H9 (cell line): ENCODE results near the gene EFEMP1. TPM values are rescaled to one million over a fixed set of nuclear protein-coding genes. Genes with fewer than 3 reads are reported as not detected.

Experiments used
- DNase-seq: peaks from one replicate; pipeline ENCODE4 v3.0.0-alpha.2; 2017
- H2AFZ ChIP-seq: one replicate; pipeline ENCODE4 v1.6.1; 2013; ENCODE audit warnings: mild to moderate bottlenecking, low read length, control low read depth, moderate library complexity
- H2AK5ac ChIP-seq: 2 replicates; pipeline ENCODE4 v1.6.1; 2013; ENCODE audit warnings: low read length, control low read depth, mixed read lengths; ENCODE audit not compliant: insufficient read length
- H2BK120ac ChIP-seq: one replicate; pipeline ENCODE4 v1.6.1; 2013; ENCODE audit warnings: low read depth, mild to moderate bottlenecking, low read length, control low read depth, inconsistent platforms; ENCODE audit not compliant: poor library complexity, severe bottlenecking
- H2BK12ac ChIP-seq: 2 replicates; pipeline ENCODE4 v1.6.1; 2013; ENCODE audit warnings: low read length, control low read depth, mixed read lengths, low read depth; ENCODE audit not compliant: insufficient read length
- H2BK15ac ChIP-seq: 2 replicates; pipeline ENCODE4 v1.6.1; 2013; ENCODE audit warnings: low read depth, low read length, control low read depth
- H2BK20ac ChIP-seq: one replicate; pipeline ENCODE4 v1.6.1; 2013; ENCODE audit warnings: low read depth, mild to moderate bottlenecking, low read length, control low read depth, inconsistent platforms; ENCODE audit not compliant: poor library complexity, severe bottlenecking
- H2BK5ac ChIP-seq: 2 replicates; pipeline ENCODE4 v1.6.1; 2013; ENCODE audit warnings: low read length, control low read depth, mixed read lengths; ENCODE audit not compliant: insufficient read length
- H3K14ac ChIP-seq: 2 replicates; pipeline ENCODE4 v1.6.1; 2013; ENCODE audit warnings: low read length, control low read depth; ENCODE audit not compliant: insufficient read depth
- H3K18ac ChIP-seq: 2 replicates; pipeline ENCODE4 v1.6.1; 2013; ENCODE audit warnings: low read depth, mild to moderate bottlenecking, mixed read lengths, low read length, control low read depth; ENCODE audit not compliant: insufficient read length
- H3K23ac ChIP-seq: 2 replicates; pipeline ENCODE4 v1.6.1; 2013; ENCODE audit warnings: low read length, control low read depth, mixed read lengths, low read depth; ENCODE audit not compliant: insufficient read length
- H3K23me2 ChIP-seq: 2 replicates; pipeline ENCODE4 v1.6.1; 2013; ENCODE audit warnings: low read depth, mild to moderate bottlenecking, mixed read lengths, low read length, control low read depth; ENCODE audit not compliant: insufficient read length, poor library complexity, severe bottlenecking
- H3K27ac ChIP-seq: 2 replicates; pipeline ENCODE4 v1.5.1; 2013; ENCODE audit warnings: low read length, control low read depth, mixed read lengths, low read depth; ENCODE audit not compliant: insufficient read length
- H3K27me3 ChIP-seq: 2 replicates; pipeline ENCODE4 v1.6.1; 2013; ENCODE audit warnings: low read length, control low read depth, inconsistent platforms; ENCODE audit not compliant: insufficient read depth
- H3K4ac ChIP-seq: 2 replicates; pipeline ENCODE4 v1.6.1; 2013; ENCODE audit warnings: low read depth, mild to moderate bottlenecking, control low read depth, inconsistent platforms, low read length, moderate library complexity
- H3K4me1 ChIP-seq: 2 replicates; pipeline ENCODE4 v1.6.1; 2013; ENCODE audit warnings: low read length, control low read depth, inconsistent platforms; ENCODE audit not compliant: insufficient read depth
- H3K4me2 ChIP-seq: 2 replicates; pipeline ENCODE4 v1.6.1; 2013; ENCODE audit warnings: low read length, control low read depth, mixed read lengths; ENCODE audit not compliant: insufficient read length, insufficient read depth
- H3K56ac ChIP-seq: 2 replicates; pipeline ENCODE4 v1.6.1; 2013; ENCODE audit warnings: low read depth, mild to moderate bottlenecking, mixed read lengths, low read length, control low read depth; ENCODE audit not compliant: insufficient read length
- H3K79me1 ChIP-seq: 2 replicates; pipeline ENCODE4 v1.6.1; 2013; ENCODE audit warnings: low read depth, mild to moderate bottlenecking, moderate library complexity, low read length, control low read depth, inconsistent platforms; ENCODE audit not compliant: insufficient read depth, poor library complexity, severe bottlenecking
- H3K79me2 ChIP-seq: 2 replicates; pipeline ENCODE4 v1.6.1; 2013; ENCODE audit warnings: low read length, control low read depth, inconsistent platforms; ENCODE audit not compliant: insufficient read depth
- H3K9ac ChIP-seq: 2 replicates; pipeline ENCODE4 v1.6.1; 2013; ENCODE audit warnings: low read length, control low read depth, mixed read lengths; ENCODE audit not compliant: insufficient read length; ENCODE audit errors: extremely low read depth
- H3K9me3 ChIP-seq: one replicate; pipeline ENCODE4 v1.6.1; 2013; ENCODE audit warnings: low read depth, low read length, inconsistent platforms; ENCODE audit not compliant: control insufficient read depth
- H3T11ph ChIP-seq: one replicate; pipeline ENCODE4 v1.6.1; 2013; ENCODE audit warnings: mild to moderate bottlenecking, low read length, control low read depth, inconsistent platforms
- H4K20me1 ChIP-seq: one replicate; pipeline ENCODE4 v1.6.1; 2013; ENCODE audit not compliant: control insufficient read depth, insufficient read length, insufficient read depth
- H4K5ac ChIP-seq: 2 replicates; pipeline ENCODE4 v1.6.1; 2013; ENCODE audit warnings: low read depth, mild to moderate bottlenecking, mixed read lengths, low read length, control low read depth; ENCODE audit not compliant: insufficient read length
- H4K8ac ChIP-seq: replicated peaks from 2 replicates; pipeline ENCODE4 v1.6.1; 2013; ENCODE audit warnings: low read length, control low read depth, mixed read lengths, low read depth; ENCODE audit not compliant: insufficient read length
- H4K91ac ChIP-seq: 2 replicates; pipeline ENCODE4 v1.6.1; 2013; ENCODE audit warnings: low read depth, mild to moderate bottlenecking, moderate library complexity, mixed read lengths, low read length, control low read depth; ENCODE audit not compliant: insufficient read length
- H3K27ac Mint-ChIP-seq, 3 experiments: 2 replicates in 2 of 3; 3 replicates in 1 of 3; pipeline ENCODE4 v1.8.0; 2020 to 2021; ENCODE audit warnings: mixed read lengths in 3 of 3, mild to moderate bottlenecking in 1 of 3, moderate library complexity in 1 of 3
- H3K27me3 Mint-ChIP-seq: 2 replicates; pipeline ENCODE4 v1.8.0; 2021; ENCODE audit warnings: low read depth, mild to moderate bottlenecking, moderate library complexity, mixed read lengths
- H3K36me3 Mint-ChIP-seq, 3 experiments: 2 replicates in 2 of 3; 3 replicates in 1 of 3; pipeline ENCODE4 v1.8.0; 2020 to 2021; ENCODE audit warnings: low read depth in 3 of 3, mixed read lengths in 3 of 3; ENCODE audit not compliant: insufficient read depth in 1 of 3
- H3K4me1 Mint-ChIP-seq, 2 experiments: 2 replicates each; pipeline ENCODE4 v1.8.0; 2020; ENCODE audit warnings: mixed read lengths in 2 of 2
- H3K4me3 Mint-ChIP-seq, 2 experiments: 2 replicates in 1 of 2; 3 replicates in 1 of 2; pipeline ENCODE4 v1.8.0; 2020 to 2021; ENCODE audit warnings: mild to moderate bottlenecking in 2 of 2, mixed read lengths in 2 of 2, moderate library complexity in 1 of 2
- H3K9me3 Mint-ChIP-seq, 2 experiments: 2 replicates in 1 of 2; 3 replicates in 1 of 2; pipeline ENCODE4 v1.8.0; 2020; ENCODE audit warnings: mild to moderate bottlenecking in 2 of 2, mixed read lengths in 2 of 2, moderate library complexity in 1 of 2
- WGBS: extraction: QIAGEN DNeasy Blood & Tissue Kit; methylation state at CpG from one replicate; pipeline ENCODE4 v1.1.7; 2013; ENCODE audit warnings: missing lambda C conversion rate, low lambda C conversion rate, mixed read lengths; ENCODE audit not compliant: insufficient read length; ENCODE audit errors: extremely low coverage; 5-methylcytosine and 5-hydroxymethylcytosine counted together
- total RNA-seq: library from RNA; stranded (reverse); gene quantifications from 2 replicates; pipeline ENCODE4 v1.2.1, GENCODE V29; 2021
- TF ChIP-seq, protein P1 (sequence below): fragments of 200-600 bp; sonication (generic); conservative IDR thresholded peaks from 3 replicates; pipeline ENCODE4 v1.8.0; 2021; ENCODE audit warnings: antibody characterized with exemption, mild to moderate bottlenecking

Gene EFEMP1
- total RNA-seq, 1 experiment from 2014 or later: 3.5 TPM

DNA sequence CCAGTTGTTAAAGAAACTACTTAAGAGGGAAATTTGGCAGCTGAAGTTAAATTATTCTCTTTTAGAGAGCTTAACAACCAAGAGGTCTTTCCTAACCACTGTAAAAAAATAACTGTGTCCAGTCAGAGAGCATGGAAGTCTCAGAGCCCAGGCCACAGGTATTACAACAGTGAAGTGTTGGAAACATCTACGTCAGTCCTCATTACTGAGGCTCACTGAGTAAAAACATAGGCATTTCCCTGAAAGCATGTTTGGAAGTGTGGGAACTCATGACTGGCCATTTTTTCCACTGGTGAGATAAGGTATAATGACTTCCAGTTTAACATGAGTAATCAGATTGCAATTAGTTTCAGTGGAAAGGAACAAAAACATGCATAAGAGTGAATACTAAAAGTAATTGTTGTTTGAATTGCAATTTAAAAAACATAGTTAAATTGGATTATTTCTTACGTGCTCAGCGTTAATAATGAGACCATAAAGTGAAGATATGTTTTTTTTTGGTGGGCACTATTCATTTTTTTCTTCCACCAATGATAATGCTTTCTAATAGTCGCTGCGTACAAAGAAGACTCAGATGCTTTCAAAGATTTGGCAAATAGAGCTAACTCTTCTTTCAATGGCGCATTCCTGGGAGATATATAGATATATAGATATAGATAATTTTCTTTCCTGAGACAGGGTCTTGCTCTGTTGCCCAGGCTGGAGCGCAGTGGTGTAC is 60.8 kb downstream of the EFEMP1 start:
- H3K4me3 Mint-ChIP-seq: no peak overlapping the region
- no peaks in the 10 kb centered on the region for H3K4me1 Mint-ChIP-seq
- Histone ChIP-seq H3K14ac (no peak overlapping the region), H3K27ac (no peak overlapping the region), H4K91ac (no peak overlapping the region), H3K4me2 (no peak overlapping the region), H2BK20ac (no peak overlapping the region), H2AFZ (no peak overlapping the region), H2BK12ac (no peak overlapping the region), H3K56ac (no peak overlapping the region), H2AK5ac (no peak overlapping the region), H4K20me1 (no peaks in the 10 kb centered on the region), H2BK15ac (no peak overlapping the region), H4K5ac (no peak overlapping the region), H3K27me3 (no peaks in the 10 kb centered on the region), H3K79me2 (no peaks in the 10 kb centered on the region), H3K79me1 (no peaks in the 10 kb centered on the region), H3K4ac (no peak overlapping the region), H3K9ac (no peak overlapping the region), H3K9me3 (no peaks in the 10 kb centered on the region), H3K23me2 (no peaks in the 10 kb centered on the region), H2BK120ac (no peak overlapping the region), H3K18ac (no peak overlapping the region), H3T11ph (no peak overlapping the region), H3K23ac (no peak overlapping the region), H3K4me1 (no peaks in the 10 kb centered on the region), H4K8ac (no peak overlapping the region), H2BK5ac (no peak overlapping the region)
- no peaks in the 10 kb centered on the region for H3K9me3 Mint-ChIP-seq
- no peak overlapping the region for H3K27ac Mint-ChIP-seq
- no peaks in the 10 kb centered on the region for H3K36me3 Mint-ChIP-seq
- WGBS: no CpG with 5 or more reads among the region's 7 CpGs
- no peaks in the 10 kb centered on the region for H3K27me3 Mint-ChIP-seq
- TF ChIP-seq, protein P1, sequence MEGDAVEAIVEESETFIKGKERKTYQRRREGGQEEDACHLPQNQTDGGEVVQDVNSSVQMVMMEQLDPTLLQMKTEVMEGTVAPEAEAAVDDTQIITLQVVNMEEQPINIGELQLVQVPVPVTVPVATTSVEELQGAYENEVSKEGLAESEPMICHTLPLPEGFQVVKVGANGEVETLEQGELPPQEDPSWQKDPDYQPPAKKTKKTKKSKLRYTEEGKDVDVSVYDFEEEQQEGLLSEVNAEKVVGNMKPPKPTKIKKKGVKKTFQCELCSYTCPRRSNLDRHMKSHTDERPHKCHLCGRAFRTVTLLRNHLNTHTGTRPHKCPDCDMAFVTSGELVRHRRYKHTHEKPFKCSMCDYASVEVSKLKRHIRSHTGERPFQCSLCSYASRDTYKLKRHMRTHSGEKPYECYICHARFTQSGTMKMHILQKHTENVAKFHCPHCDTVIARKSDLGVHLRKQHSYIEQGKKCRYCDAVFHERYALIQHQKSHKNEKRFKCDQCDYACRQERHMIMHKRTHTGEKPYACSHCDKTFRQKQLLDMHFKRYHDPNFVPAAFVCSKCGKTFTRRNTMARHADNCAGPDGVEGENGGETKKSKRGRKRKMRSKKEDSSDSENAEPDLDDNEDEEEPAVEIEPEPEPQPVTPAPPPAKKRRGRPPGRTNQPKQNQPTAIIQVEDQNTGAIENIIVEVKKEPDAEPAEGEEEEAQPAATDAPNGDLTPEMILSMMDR: no peak
- no peak for DNase-seq
